Neuronal stem cell (in vitro differentiated cells): Measurements from ENCODE around the gene KCNH5.

ENCODE experiments used
- DNase-seq: peaks from one replicate; pipeline ENCODE4 v3.0.0-alpha.2; 2013; ENCODE audit warnings: low spot score
- H2AFZ ChIP-seq: one replicate; pipeline ENCODE4 v1.6.1; 2013; ENCODE audit warnings: mild to moderate bottlenecking, low read length, inconsistent platforms
- H2AK5ac ChIP-seq: 2 replicates; pipeline ENCODE4 v1.6.1; 2013; ENCODE audit warnings: low read depth, mild to moderate bottlenecking, inconsistent platforms, low read length, moderate library complexity, mixed read lengths
- H2BK120ac ChIP-seq: 2 replicates; pipeline ENCODE4 v1.6.1; 2013; ENCODE audit warnings: low read depth, mild to moderate bottlenecking, inconsistent platforms, low read length, moderate library complexity, mixed read lengths
- H2BK12ac ChIP-seq: one replicate; pipeline ENCODE4 v1.6.1; 2013; ENCODE audit warnings: low read length, inconsistent platforms
- H2BK15ac ChIP-seq: 2 replicates; pipeline ENCODE4 v1.6.1; 2013; ENCODE audit warnings: mild to moderate bottlenecking, low read length, inconsistent platforms, mixed read lengths
- H2BK5ac ChIP-seq: one replicate; pipeline ENCODE4 v1.6.1; 2013; ENCODE audit warnings: inconsistent platforms, mild to moderate bottlenecking, low read length, moderate library complexity
- H3K14ac ChIP-seq: one replicate; pipeline ENCODE4 v1.6.1; 2013; ENCODE audit warnings: low read length, inconsistent platforms
- H3K18ac ChIP-seq: 2 replicates; pipeline ENCODE4 v1.6.1; 2013; ENCODE audit warnings: low read length, inconsistent platforms
- H3K23ac ChIP-seq: 2 replicates; pipeline ENCODE4 v1.6.1; 2013; ENCODE audit warnings: low read depth, mild to moderate bottlenecking, mixed read lengths, low read length, inconsistent platforms; ENCODE audit not compliant: poor library complexity
- H3K27ac ChIP-seq: replicated peaks from 3 replicates; pipeline ENCODE4 v1.5.1; 2013; ENCODE audit warnings: low read length, inconsistent platforms
- H3K27me3 ChIP-seq, 3 experiments: 2 replicates each; pipeline ENCODE4 v1.6.1; 2013; ENCODE audit warnings: low read length in 3 of 3, mild to moderate bottlenecking in 2 of 3, inconsistent platforms in 1 of 3, low read depth in 1 of 3, mixed read lengths in 1 of 3, moderate library complexity in 1 of 3; ENCODE audit not compliant: control insufficient read depth in 3 of 3, insufficient read depth in 3 of 3
- H3K36me3 ChIP-seq, 2 donors: replicated peaks in 1 of 2; 2 replicates each; pipeline ENCODE4 v1.6.1; 2013; ENCODE audit warnings: low read length in 2 of 2; ENCODE audit not compliant: control insufficient read depth in 2 of 2, insufficient read depth in 2 of 2
- H3K4ac ChIP-seq: 2 replicates; pipeline ENCODE4 v1.6.1; 2013; ENCODE audit warnings: inconsistent platforms, mild to moderate bottlenecking, low read length, moderate library complexity
- H3K4me1 ChIP-seq, 2 donors: 1 replicate in 1 of 2; 2 replicates in 1 of 2; pipeline ENCODE4 v1.6.1; 2013; ENCODE audit warnings: low read length in 2 of 2, low read depth in 1 of 2; ENCODE audit not compliant: control insufficient read depth in 2 of 2, insufficient read depth in 1 of 2
- H3K4me2 ChIP-seq: one replicate; pipeline ENCODE4 v1.6.1; 2013; ENCODE audit warnings: mild to moderate bottlenecking, low read length, inconsistent platforms; ENCODE audit not compliant: insufficient read depth, poor library complexity, severe bottlenecking
- H3K4me3 ChIP-seq, 2 donors: 2 replicates each; pipeline ENCODE4 v1.5.1; 2013; ENCODE audit warnings: low read length in 2 of 2, mild to moderate bottlenecking in 2 of 2, inconsistent platforms in 1 of 2, moderate library complexity in 1 of 2
- H3K79me1 ChIP-seq: one replicate; pipeline ENCODE4 v1.6.1; 2013; ENCODE audit warnings: low read depth, mild to moderate bottlenecking, inconsistent platforms, low read length, moderate library complexity
- H3K9ac ChIP-seq: one replicate; pipeline ENCODE4 v1.6.1; 2013; ENCODE audit warnings: mild to moderate bottlenecking, low read depth, low read length, inconsistent platforms; ENCODE audit not compliant: poor library complexity
- H3K9me3 ChIP-seq, 2 donors: replicated peaks in 1 of 2; 2 replicates each; pipeline versions ENCODE3 to v1.6.1; 2013; ENCODE audit warnings: low read length in 2 of 2, mild to moderate bottlenecking in 2 of 2, inconsistent platforms in 1 of 2, low read depth in 1 of 2, mixed read lengths in 1 of 2, moderate library complexity in 1 of 2; ENCODE audit not compliant: control insufficient read depth in 2 of 2, insufficient read depth in 1 of 2
- H4K8ac ChIP-seq: one replicate; pipeline ENCODE4 v1.6.1; 2013; ENCODE audit warnings: low read depth, mild to moderate bottlenecking, inconsistent platforms, low read length, moderate library complexity
- H4K91ac ChIP-seq: one replicate; pipeline ENCODE4 v1.6.1; 2013; ENCODE audit warnings: low read length, low read depth, mild to moderate bottlenecking, inconsistent platforms; ENCODE audit not compliant: poor library complexity
- WGBS, 2 donors: extraction: QIAGEN DNeasy Blood & Tissue Kit; methylation state at CpG; one replicate each; pipeline ENCODE4 v1.1.7; 2013; ENCODE audit warnings: missing lambda C conversion rate in 2 of 2, mixed read lengths in 1 of 2; ENCODE audit not compliant: insufficient read length in 2 of 2, insufficient replicate concordance in 1 of 2; ENCODE audit errors: extremely low coverage in 2 of 2; 5-methylcytosine and 5-hydroxymethylcytosine counted together

The KCNH5 gene

GRCh38 chr14:62667421-62667914, 377.8 kb downstream of the KCNH5 start:
- H3K4me1 ChIP-seq, result peaks cover 0 to 2% of the 10 kb centered on the region in 2 donors
- H4K91ac ChIP-seq, result no peak overlapping the region
- H3K23ac ChIP-seq, result no peak overlapping the region
- no peak overlapping the region for H3K9ac ChIP-seq
- no peak overlapping the region for H2BK15ac ChIP-seq
- H3K79me1 ChIP-seq, result no peaks in the 10 kb centered on the region
- no peak overlapping the region for H2BK120ac ChIP-seq
- H3K36me3 ChIP-seq, result no peaks in the 10 kb centered on the region
- no CpG with 5 or more reads among the region's 4 CpGs for WGBS, 2 donors
- no peaks in the 10 kb centered on the region for H3K9me3 ChIP-seq
- no peak overlapping the region for H3K18ac ChIP-seq
- no peak overlapping the region for H3K27ac ChIP-seq
- no peak overlapping the region for H2AK5ac ChIP-seq
- H4K8ac ChIP-seq, result no peak overlapping the region
- H2BK5ac ChIP-seq, result no peak overlapping the region
- no peak overlapping the region for H3K4me2 ChIP-seq
- no peak overlapping the region for H3K14ac ChIP-seq
- H2BK12ac ChIP-seq, result no peak overlapping the region
- no peak overlapping the region for H3K4ac ChIP-seq
- H2AFZ ChIP-seq, result no peak overlapping the region
- no peak overlapping the region for H3K4me3 ChIP-seq
- H3K27me3 ChIP-seq, result no peaks in the 10 kb centered on the region
- no peak for DNase-seq

- H2BK120ac ChIP-seq, result no peak overlapping the region
- no peaks in the 10 kb centered on the region for H3K36me3 ChIP-seq
- H3K14ac ChIP-seq, result no peak overlapping the region
- WGBS, 2 donors, result no CpG with 5 or more reads among the region's 3 CpGs
- no peaks in the 10 kb centered on the region for H3K27me3 ChIP-seq
- no peak overlapping the region for H2BK12ac ChIP-seq
- H2BK5ac ChIP-seq, result no peak overlapping the region
- H3K4me3 ChIP-seq, result no peak overlapping the region
- H3K4ac ChIP-seq, result no peak overlapping the region
- no peak overlapping the region for H4K91ac ChIP-seq
- H3K4me1 ChIP-seq, result peaks cover 0 to 2% of the 10 kb centered on the region in 2 donors
- H3K79me1 ChIP-seq, result no peaks in the 10 kb centered on the region
- no peak overlapping the region for H4K8ac ChIP-seq
- no peak overlapping the region for H2AFZ ChIP-seq
- H2BK15ac ChIP-seq, result no peak overlapping the region
- H3K9ac ChIP-seq, result no peak overlapping the region
- no peak overlapping the region for H3K23ac ChIP-seq
- no peak for DNase-seq
- H3K9me3 ChIP-seq, result no peaks in the 10 kb centered on the region
- no peak overlapping the region for H3K27ac ChIP-seq
- H3K4me2 ChIP-seq, result no peak overlapping the region
- H3K18ac ChIP-seq, result no peak overlapping the region
- no peak overlapping the region for H2AK5ac ChIP-seq
Observed at GRCh38 chr14:62665286-62665685, 380.0 kb downstream of the KCNH5 start.

GRCh38 chr14:62663456-62663821, 381.8 kb downstream of the KCNH5 start:
- peaks cover 0 to 2% of the 10 kb centered on the region in 2 donors for H3K4me1 ChIP-seq
- H2AFZ ChIP-seq, result no peak overlapping the region
- no peak overlapping the region for H3K4me2 ChIP-seq
- H3K4ac ChIP-seq, result no peak overlapping the region
- no peak for DNase-seq
- H3K9ac ChIP-seq, result no peak overlapping the region
- no peak overlapping the region for H4K91ac ChIP-seq
- H3K23ac ChIP-seq, result no peak overlapping the region
- H3K4me3 ChIP-seq, result no peak overlapping the region
- no peaks in the 10 kb centered on the region for H3K27me3 ChIP-seq
- no peak overlapping the region for H4K8ac ChIP-seq
- H3K27ac ChIP-seq, result no peak overlapping the region
- WGBS, 2 donors, result no CpG with 5 or more reads among the region's 4 CpGs
- no peak overlapping the region for H3K18ac ChIP-seq
- H3K9me3 ChIP-seq, result no peaks in the 10 kb centered on the region
- no peak overlapping the region for H2BK5ac ChIP-seq
- no peak overlapping the region for H2AK5ac ChIP-seq
- H3K36me3 ChIP-seq, result no peaks in the 10 kb centered on the region
- H3K79me1 ChIP-seq, result no peaks in the 10 kb centered on the region
- H2BK120ac ChIP-seq, result no peak overlapping the region
- no peak overlapping the region for H2BK15ac ChIP-seq
- no peak overlapping the region for H3K14ac ChIP-seq
- H2BK12ac ChIP-seq, result no peak overlapping the region

GRCh38 chr14:62662811-62663455, 382.3 kb downstream of the KCNH5 start:
- Histone ChIP-seq H3K4ac (no peak overlapping the region), H4K8ac (no peak overlapping the region), H3K14ac (no peak overlapping the region), H3K36me3 (no peaks in the 10 kb centered on the region), H3K9me3 (no peaks in the 10 kb centered on the region), H3K18ac (no peak overlapping the region), H2BK15ac (no peak overlapping the region), H4K91ac (no peak overlapping the region), H2BK120ac (no peak overlapping the region), H3K27ac (no peak overlapping the region), H2AK5ac (no peak overlapping the region), H3K23ac (no peak overlapping the region), H3K4me1 (peaks cover 0 to 2% of the 10 kb centered on the region in 2 donors), H2AFZ (no peak overlapping the region), H3K4me3 (no peak overlapping the region), H3K9ac (no peak overlapping the region), H3K27me3 (no peaks in the 10 kb centered on the region), H3K4me2 (no peak overlapping the region), H2BK12ac (no peak overlapping the region), H3K79me1 (no peaks in the 10 kb centered on the region), H2BK5ac (no peak overlapping the region)
- no peak for DNase-seq
- WGBS, 2 donors, result no CpG with 5 or more reads among the region's 11 CpGs
